Common myeloid progenitor, CD34-positive (primary cell): Measurements from ENCODE around the gene ZNF664.

Experiments used
- CTCF ChIA-PET: fragments of 350-600 bp; sonication (Branson Sonifier 250); formaldehyde crosslinking; loops from one replicate; lab custom pipeline; 2021; ENCODE audit warnings: antibody characterized with exemption; lab: Charles Lee
- POLR2A ChIA-PET: fragments of 350-600 bp; sonication (Branson Sonifier 250); formaldehyde crosslinking; loops from one replicate; lab custom pipeline; 2021; ENCODE audit warnings: antibody characterized with exemption; lab: Charles Lee
- DNase-seq, 3 donors: peaks; one replicate each; pipeline versions ENCODE4 v3.0.0 to v3.0.0-alpha.2; 2013
- H3K27ac ChIP-seq, 2 experiments: 1 replicate in 1 of 2; 2 replicates in 1 of 2; pipeline ENCODE4 v1.7.0; 2013; ENCODE audit warnings: inconsistent platforms in 2 of 2, low read length in 2 of 2, mild to moderate bottlenecking in 2 of 2, low read depth in 1 of 2, moderate library complexity in 1 of 2; ENCODE audit not compliant: severe bottlenecking in 2 of 2, insufficient read depth in 1 of 2, poor library complexity in 1 of 2
- H3K27me3 ChIP-seq, 5 experiments: replicated peaks in 2 of 5; 1 replicate in 3 of 5; 2 replicates in 2 of 5; pipeline versions ENCODE4 v1.6.1 to v1.7.0; 2013; ENCODE audit warnings: low read length in 4 of 5, mild to moderate bottlenecking in 2 of 5, moderate library complexity in 2 of 5, inconsistent platforms in 1 of 5; ENCODE audit not compliant: insufficient read depth in 5 of 5, control insufficient read depth in 4 of 5
- H3K36me3 ChIP-seq, 4 experiments: 1 replicate in 2 of 4; 2 replicates in 2 of 4; pipeline versions ENCODE4 v1.6.1 to v1.7.0; 2013; ENCODE audit warnings: low read length in 3 of 4, control low read depth in 1 of 4, mild to moderate bottlenecking in 1 of 4; ENCODE audit not compliant: control insufficient read depth in 4 of 4, insufficient read depth in 4 of 4
- H3K4me1 ChIP-seq, 4 experiments: 1 replicate in 3 of 4; 2 replicates in 1 of 4; pipeline versions ENCODE4 v1.6.1 to v1.7.1; 2013; ENCODE audit warnings: low read length in 3 of 4, mild to moderate bottlenecking in 3 of 4, control low read depth in 1 of 4, inconsistent platforms in 1 of 4, moderate library complexity in 1 of 4; ENCODE audit not compliant: control insufficient read depth in 4 of 4, insufficient read depth in 4 of 4; ENCODE audit errors: control extremely low read depth in 1 of 4
- H3K4me3 ChIP-seq, 7 experiments: 1 replicate in 4 of 7; 2 replicates in 3 of 7; pipeline versions ENCODE4 v1.5.1 to v1.7.0; 2013; ENCODE audit warnings: mild to moderate bottlenecking in 7 of 7, low read length in 6 of 7, moderate library complexity in 6 of 7, inconsistent platforms in 2 of 7, low read depth in 2 of 7, control low read depth in 1 of 7; ENCODE audit not compliant: insufficient read depth in 4 of 7, control insufficient read depth in 1 of 7; ENCODE audit errors: extremely low read depth in 1 of 7
- H3K9me3 ChIP-seq, 5 experiments: 1 replicate in 4 of 5; 2 replicates in 1 of 5; pipeline versions ENCODE4 v1.6.1 to v1.7.1; 2013; ENCODE audit warnings: low read length in 4 of 5, mild to moderate bottlenecking in 2 of 5, inconsistent platforms in 1 of 5, low read depth in 1 of 5, moderate library complexity in 1 of 5; ENCODE audit not compliant: control insufficient read depth in 4 of 5, insufficient read depth in 2 of 5; ENCODE audit errors: control extremely low read depth in 1 of 5
- WGBS: methylation state at CpG from one replicate; pipeline ENCODE4 v1.1.5; 2013; ENCODE audit not compliant: insufficient coverage; 5-methylcytosine and 5-hydroxymethylcytosine counted together

The ZNF664 gene

GRCh38 chr12:124057691-124058090 lies 84.7 kb downstream of the ZNF664 start:
- no peaks in the 10 kb centered on the region for H3K9me3 ChIP-seq
- no peaks in the 10 kb centered on the region for H3K36me3 ChIP-seq
- ChIA-PET CTCF (no interaction called here), POLR2A (no interaction called here)
- peaks cover 0 to 2% (median 0%) of the 10 kb centered on the region in 5 experiments for H3K27me3 ChIP-seq
- H3K4me3 ChIP-seq: no peak overlapping the region
- no peak for DNase-seq
- WGBS: 100% methylated on average over 1 of the region's 2 CpGs
- H3K4me1 ChIP-seq: peaks cover 0 to 2% (median 0%) of the 10 kb centered on the region in 4 experiments
- no peak overlapping the region for H3K27ac ChIP-seq

- 84% methylated on average over 2 of the region's 3 CpGs for WGBS
- no peaks in the 10 kb centered on the region for H3K9me3 ChIP-seq
- no peak overlapping the region for H3K27ac ChIP-seq
- no peaks in the 10 kb centered on the region for H3K4me1 ChIP-seq
- peaks cover 0 to 2% (median 0%) of the 10 kb centered on the region in 5 experiments for H3K27me3 ChIP-seq
- ChIA-PET CTCF (interaction anchor here (0.5 kb wide), 1 partner anchor 20 kb away, joined by 3 read pairs; no protein-coding TSS in a partner anchor), POLR2A (no interaction called here)
- no peaks in the 10 kb centered on the region for H3K36me3 ChIP-seq
- H3K4me3 ChIP-seq: no peak overlapping the region
- DNase-seq: no peak
Measured at GRCh38 chr12:124059752-124060151, 86.7 kb downstream of the ZNF664 start.
